ENCODE data around the gene CADPS2. TPM values are rescaled to one million over a fixed set of nuclear protein-coding genes. Genes with fewer than 3 reads are reported as not detected.

CADPS2 gene
- total RNA-seq, 2 experiments from 2014 or later: not detected

- ATAC-seq (no peak), DNase-seq (no peak)
- TF ChIP-seq, protein P1, sequence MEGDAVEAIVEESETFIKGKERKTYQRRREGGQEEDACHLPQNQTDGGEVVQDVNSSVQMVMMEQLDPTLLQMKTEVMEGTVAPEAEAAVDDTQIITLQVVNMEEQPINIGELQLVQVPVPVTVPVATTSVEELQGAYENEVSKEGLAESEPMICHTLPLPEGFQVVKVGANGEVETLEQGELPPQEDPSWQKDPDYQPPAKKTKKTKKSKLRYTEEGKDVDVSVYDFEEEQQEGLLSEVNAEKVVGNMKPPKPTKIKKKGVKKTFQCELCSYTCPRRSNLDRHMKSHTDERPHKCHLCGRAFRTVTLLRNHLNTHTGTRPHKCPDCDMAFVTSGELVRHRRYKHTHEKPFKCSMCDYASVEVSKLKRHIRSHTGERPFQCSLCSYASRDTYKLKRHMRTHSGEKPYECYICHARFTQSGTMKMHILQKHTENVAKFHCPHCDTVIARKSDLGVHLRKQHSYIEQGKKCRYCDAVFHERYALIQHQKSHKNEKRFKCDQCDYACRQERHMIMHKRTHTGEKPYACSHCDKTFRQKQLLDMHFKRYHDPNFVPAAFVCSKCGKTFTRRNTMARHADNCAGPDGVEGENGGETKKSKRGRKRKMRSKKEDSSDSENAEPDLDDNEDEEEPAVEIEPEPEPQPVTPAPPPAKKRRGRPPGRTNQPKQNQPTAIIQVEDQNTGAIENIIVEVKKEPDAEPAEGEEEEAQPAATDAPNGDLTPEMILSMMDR (IDR thresholded peaks at IDR 0.05): no peak
- POLR2A ChIA-PET: no interaction called here
- CTCF ChIA-PET: no interaction called here
- Mint-ChIP-seq H3K4me1 (ENCODE audit: low read depth) (no peaks in the 10 kb centered on the region), H3K27me3 (no peaks in the 10 kb centered on the region), H3K9me3 (no peaks in the 10 kb centered on the region), H3K4me3 (no peak overlapping the region), H3K36me3 (ENCODE audit: low read depth) (no peaks in the 10 kb centered on the region), H3K27ac (no peak overlapping the region)
- intact Hi-C loops (cut with micrococcal nuclease): no loop called here
These were observed 521.4 kb downstream of the CADPS2 start for GRCh38 chr7:122364761-122365280.

GRCh38 chr7:122363144-122363543, 523.1 kb downstream of the CADPS2 start:
- ATAC-seq (no peak), DNase-seq (no peak)
- ChIA-PET CTCF (no interaction called here), POLR2A (no interaction called here)
- H3K27me3 Mint-ChIP-seq: no peaks in the 10 kb centered on the region
- no peaks in the 10 kb centered on the region for H3K9me3 Mint-ChIP-seq
- intact Hi-C loops (cut with micrococcal nuclease): no loop called here
- H3K4me1 Mint-ChIP-seq (ENCODE audit: low read depth): no peaks in the 10 kb centered on the region
- no peaks in the 10 kb centered on the region for H3K36me3 Mint-ChIP-seq (ENCODE audit: low read depth)
- no peak overlapping the region for H3K4me3 Mint-ChIP-seq
- no peak overlapping the region for H3K27ac Mint-ChIP-seq
- TF ChIP-seq, protein P1 (IDR thresholded peaks at IDR 0.05): no peak

DNA sequence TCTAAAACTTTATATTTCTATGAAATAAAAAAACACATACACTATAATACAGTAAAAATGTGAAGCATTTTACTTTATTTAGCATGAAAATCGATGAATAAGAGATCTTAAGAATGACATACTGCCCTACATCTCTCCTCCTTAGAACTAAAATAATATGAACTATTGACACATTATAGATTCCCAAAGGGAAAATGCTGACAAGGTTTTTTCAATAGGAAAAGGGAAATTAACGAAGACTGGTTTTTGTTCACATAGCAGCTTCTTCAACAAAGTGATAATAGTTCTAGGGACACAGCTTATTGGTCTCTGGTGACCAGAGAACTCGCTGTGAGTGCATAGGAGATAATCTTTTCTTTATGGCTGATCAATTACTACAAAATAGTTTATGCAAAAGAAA, 523.8 kb downstream of the CADPS2 start:
- H3K36me3 Mint-ChIP-seq (ENCODE audit: low read depth): no peaks in the 10 kb centered on the region
- ChIA-PET CTCF (no interaction called here), POLR2A (no interaction called here)
- H3K4me3 Mint-ChIP-seq: no peak overlapping the region
- H3K27me3 Mint-ChIP-seq: no peaks in the 10 kb centered on the region
- no peak overlapping the region for H3K27ac Mint-ChIP-seq
- H3K4me1 Mint-ChIP-seq (ENCODE audit: low read depth): no peaks in the 10 kb centered on the region
- intact Hi-C loops (cut with micrococcal nuclease): no loop called here
- no peaks in the 10 kb centered on the region for H3K9me3 Mint-ChIP-seq
- DNase-seq: no peak
- TF ChIP-seq, protein P1 (IDR thresholded peaks at IDR 0.05): no peak
- no peak for ATAC-seq

DNA sequence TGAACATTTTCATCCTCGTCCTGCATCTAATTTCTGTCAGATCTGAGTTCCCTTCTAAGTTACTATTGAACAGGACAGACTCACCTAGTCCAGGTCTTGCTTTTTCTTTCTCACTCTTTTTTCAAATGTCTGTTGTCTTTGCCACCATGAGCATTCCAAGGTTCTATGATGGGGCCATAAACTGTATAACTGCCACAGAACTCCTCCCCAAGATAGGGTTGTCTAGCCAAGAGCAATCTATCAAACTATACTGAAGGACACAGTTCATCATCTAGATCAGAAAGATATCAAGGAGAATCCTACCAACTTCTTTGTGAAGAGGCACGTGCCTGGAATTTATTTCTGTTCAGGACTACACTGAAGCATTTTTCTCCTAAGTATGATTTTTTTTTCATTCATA, 531.6 kb downstream of the CADPS2 start:
- no peak overlapping the region for H3K27ac Mint-ChIP-seq
- H3K9me3 Mint-ChIP-seq: no peaks in the 10 kb centered on the region
- ATAC-seq (no peak), DNase-seq (no peak)
- CTCF ChIA-PET: no interaction called here
- intact Hi-C loops (cut with micrococcal nuclease): no loop called here
- no peak overlapping the region for H3K4me3 Mint-ChIP-seq
- no peaks in the 10 kb centered on the region for H3K4me1 Mint-ChIP-seq (ENCODE audit: low read depth)
- POLR2A ChIA-PET: no interaction called here
- TF ChIP-seq, protein P1 (IDR thresholded peaks at IDR 0.05): no peak
- H3K36me3 Mint-ChIP-seq (ENCODE audit: low read depth): no peaks in the 10 kb centered on the region
- no peaks in the 10 kb centered on the region for H3K27me3 Mint-ChIP-seq

DNA sequence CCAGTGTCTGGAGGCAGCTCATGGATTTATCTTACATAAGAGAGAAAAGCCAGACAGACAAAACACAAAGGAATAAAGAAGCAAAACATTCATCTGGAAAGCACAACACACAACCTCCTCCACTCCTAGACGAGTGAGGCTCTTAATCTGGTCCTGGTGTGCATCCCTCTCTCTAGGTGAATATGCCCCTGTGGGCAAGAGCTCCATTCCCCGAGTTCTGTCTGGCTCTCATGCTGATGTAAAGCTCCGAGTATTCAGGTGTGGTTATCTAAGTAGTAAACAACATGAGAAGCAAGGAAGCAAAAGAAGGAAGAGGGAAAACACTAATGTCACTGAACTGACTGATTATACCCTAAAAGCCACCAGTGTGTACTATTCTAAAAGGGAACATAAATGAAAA, 533.8 kb downstream of the CADPS2 start:
- CTCF ChIA-PET: interaction anchor here (0.6 kb wide), 1 partner anchor 13 kb away, joined by 3 read pairs; no protein-coding TSS in a partner anchor
- no peak overlapping the region for H3K27ac Mint-ChIP-seq
- H3K4me1 Mint-ChIP-seq (ENCODE audit: low read depth): no peaks in the 10 kb centered on the region
- no peaks in the 10 kb centered on the region for H3K36me3 Mint-ChIP-seq (ENCODE audit: low read depth)
- TF ChIP-seq, protein P1 (IDR thresholded peaks at IDR 0.05): no peak
- intact Hi-C loops (cut with micrococcal nuclease): no loop called here
- DNase-seq (no peak), ATAC-seq (no peak)
- H3K9me3 Mint-ChIP-seq: no peaks in the 10 kb centered on the region
- POLR2A ChIA-PET: no interaction called here
- no peaks in the 10 kb centered on the region for H3K27me3 Mint-ChIP-seq
- H3K4me3 Mint-ChIP-seq: no peak overlapping the region

Measured in activated CD8-positive, alpha-beta T cell treated with anti-CD3 and anti-CD28 coated beads for 36 hours (primary cell).